ENCODE results near the gene NAIF1. TPM values are rescaled to one million over a fixed set of nuclear protein-coding genes. Genes with fewer than 3 reads are reported as not detected.
"Not testable (repeated sequence)": the region's sequence is repeated elsewhere in the genome, so short reads cannot be mapped to it uniquely, and the experiment has no call there.

Gene NAIF1
- total RNA-seq, 1 experiment from 2014 or later: 12.4 TPM

DNA sequence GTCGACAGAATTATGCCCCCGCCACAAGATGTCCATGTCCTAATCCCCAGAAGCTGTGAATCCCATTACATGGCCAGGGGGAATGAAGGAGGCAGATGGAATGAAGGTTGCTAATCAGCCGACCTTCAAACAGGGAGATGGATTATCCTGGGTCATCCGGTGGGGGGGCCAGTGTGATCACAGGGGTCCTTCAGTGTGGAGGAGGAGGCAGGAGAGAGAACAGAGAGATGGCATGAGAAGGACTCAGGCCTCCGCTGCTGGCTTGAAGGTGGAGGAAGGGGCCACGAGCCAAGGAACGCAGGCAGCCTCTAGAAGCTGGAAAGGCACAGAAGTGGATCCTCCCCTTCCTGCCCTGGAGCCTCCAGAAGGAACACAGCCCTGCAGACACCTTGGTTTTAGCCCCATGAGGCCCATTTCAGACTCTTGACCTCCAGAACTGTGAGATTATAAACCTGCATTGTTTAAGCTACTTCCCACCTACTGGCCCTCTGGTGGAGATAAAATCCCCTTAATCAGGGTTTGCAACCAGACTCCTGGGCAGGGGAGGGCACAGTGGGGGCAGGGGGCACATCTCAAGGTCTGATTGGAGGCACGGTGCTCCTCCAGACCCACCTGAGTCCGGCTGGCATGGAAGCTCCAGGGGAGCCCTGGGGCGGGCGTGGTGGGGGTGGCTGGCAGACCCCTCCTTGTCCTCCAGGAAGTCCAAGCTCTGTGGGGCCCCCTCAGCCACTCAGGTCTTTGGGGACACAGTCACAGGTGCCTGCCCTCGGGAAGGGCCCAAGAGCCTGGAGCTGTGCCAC is 46.6 kb upstream of the NAIF1 start:
- H3K9me3 Mint-ChIP-seq: peaks cover 3% of the 10 kb centered on the region; the same call in 1 of the 2 replicates
- ChIA-PET POLR2A (interaction anchor here (0.6 to 0.7 kb wide), 2 partner anchors 23 to 209 kb away, joined by 3 read pairs; no protein-coding TSS in a partner anchor), CTCF (interaction anchor here (1.0 to 4.3 kb wide), 2 partner anchors 11 to 13 kb away, joined by 3 to 32 read pairs; no protein-coding TSS in a partner anchor)
- 0 out of 2 replicates have a peak overlapping the region, but pooled peaks have one; percentile 15 for H3K27ac Mint-ChIP-seq
- H3K4me3 Mint-ChIP-seq: no peak overlapping the region
- TF ChIP-seq SMAD4 (CRISPR knock-in tag; IDR thresholded peaks at IDR 0.05) (no peak), ATF1 (CRISPR knock-in tag; IDR thresholded peaks at IDR 0.05) (no peak)
- TF ChIP-seq, protein P1, sequence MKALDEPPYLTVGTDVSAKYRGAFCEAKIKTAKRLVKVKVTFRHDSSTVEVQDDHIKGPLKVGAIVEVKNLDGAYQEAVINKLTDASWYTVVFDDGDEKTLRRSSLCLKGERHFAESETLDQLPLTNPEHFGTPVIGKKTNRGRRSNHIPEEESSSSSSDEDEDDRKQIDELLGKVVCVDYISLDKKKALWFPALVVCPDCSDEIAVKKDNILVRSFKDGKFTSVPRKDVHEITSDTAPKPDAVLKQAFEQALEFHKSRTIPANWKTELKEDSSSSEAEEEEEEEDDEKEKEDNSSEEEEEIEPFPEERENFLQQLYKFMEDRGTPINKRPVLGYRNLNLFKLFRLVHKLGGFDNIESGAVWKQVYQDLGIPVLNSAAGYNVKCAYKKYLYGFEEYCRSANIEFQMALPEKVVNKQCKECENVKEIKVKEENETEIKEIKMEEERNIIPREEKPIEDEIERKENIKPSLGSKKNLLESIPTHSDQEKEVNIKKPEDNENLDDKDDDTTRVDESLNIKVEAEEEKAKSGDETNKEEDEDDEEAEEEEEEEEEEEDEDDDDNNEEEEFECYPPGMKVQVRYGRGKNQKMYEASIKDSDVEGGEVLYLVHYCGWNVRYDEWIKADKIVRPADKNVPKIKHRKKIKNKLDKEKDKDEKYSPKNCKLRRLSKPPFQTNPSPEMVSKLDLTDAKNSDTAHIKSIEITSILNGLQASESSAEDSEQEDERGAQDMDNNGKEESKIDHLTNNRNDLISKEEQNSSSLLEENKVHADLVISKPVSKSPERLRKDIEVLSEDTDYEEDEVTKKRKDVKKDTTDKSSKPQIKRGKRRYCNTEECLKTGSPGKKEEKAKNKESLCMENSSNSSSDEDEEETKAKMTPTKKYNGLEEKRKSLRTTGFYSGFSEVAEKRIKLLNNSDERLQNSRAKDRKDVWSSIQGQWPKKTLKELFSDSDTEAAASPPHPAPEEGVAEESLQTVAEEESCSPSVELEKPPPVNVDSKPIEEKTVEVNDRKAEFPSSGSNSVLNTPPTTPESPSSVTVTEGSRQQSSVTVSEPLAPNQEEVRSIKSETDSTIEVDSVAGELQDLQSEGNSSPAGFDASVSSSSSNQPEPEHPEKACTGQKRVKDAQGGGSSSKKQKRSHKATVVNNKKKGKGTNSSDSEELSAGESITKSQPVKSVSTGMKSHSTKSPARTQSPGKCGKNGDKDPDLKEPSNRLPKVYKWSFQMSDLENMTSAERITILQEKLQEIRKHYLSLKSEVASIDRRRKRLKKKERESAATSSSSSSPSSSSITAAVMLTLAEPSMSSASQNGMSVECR (CRISPR knock-in tag; IDR thresholded peaks at IDR 0.05; ENCODE audit: borderline replicate concordance): no peak
- DNase-seq (ENCODE audit: low spot score): no peak
- H3K36me3 Mint-ChIP-seq: peaks cover 11% of the 10 kb centered on the region
- ATAC-seq: no peak
- H3K4me1 Mint-ChIP-seq: peaks cover 17% of the 10 kb centered on the region
- no peaks in the 10 kb centered on the region for H3K27me3 Mint-ChIP-seq (ENCODE audit: low read depth)

DNA sequence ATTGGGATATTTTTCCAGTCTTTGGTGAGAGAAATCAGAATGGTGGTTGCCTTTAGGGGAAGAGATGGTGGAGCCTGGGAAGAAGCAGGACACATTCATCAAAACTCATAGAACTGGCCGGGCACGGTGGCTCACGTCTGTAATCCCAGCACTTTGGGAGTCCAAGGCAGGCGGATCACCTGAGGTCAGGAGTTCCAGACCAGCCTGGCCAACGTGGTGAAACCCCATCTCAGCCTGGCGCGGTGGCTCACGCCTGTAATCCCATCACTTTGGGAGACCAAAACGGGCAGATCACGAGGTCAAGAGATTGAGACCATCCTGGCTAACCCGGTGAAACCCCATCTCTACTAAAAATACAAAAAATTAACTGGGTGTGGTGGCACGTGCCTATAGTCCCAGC is 44.6 kb upstream of the NAIF1 start:
- H3K27ac Mint-ChIP-seq; ATAC-seq; H3K4me1 Mint-ChIP-seq; H3K27me3 Mint-ChIP-seq (ENCODE audit: low read depth); H3K9me3 Mint-ChIP-seq; POLR2A ChIA-PET; DNase-seq (ENCODE audit: low spot score); H3K4me3 Mint-ChIP-seq; CTCF ChIA-PET: not testable (repeated sequence)
- peaks cover 20% of the 10 kb centered on the region for H3K36me3 Mint-ChIP-seq

DNA sequence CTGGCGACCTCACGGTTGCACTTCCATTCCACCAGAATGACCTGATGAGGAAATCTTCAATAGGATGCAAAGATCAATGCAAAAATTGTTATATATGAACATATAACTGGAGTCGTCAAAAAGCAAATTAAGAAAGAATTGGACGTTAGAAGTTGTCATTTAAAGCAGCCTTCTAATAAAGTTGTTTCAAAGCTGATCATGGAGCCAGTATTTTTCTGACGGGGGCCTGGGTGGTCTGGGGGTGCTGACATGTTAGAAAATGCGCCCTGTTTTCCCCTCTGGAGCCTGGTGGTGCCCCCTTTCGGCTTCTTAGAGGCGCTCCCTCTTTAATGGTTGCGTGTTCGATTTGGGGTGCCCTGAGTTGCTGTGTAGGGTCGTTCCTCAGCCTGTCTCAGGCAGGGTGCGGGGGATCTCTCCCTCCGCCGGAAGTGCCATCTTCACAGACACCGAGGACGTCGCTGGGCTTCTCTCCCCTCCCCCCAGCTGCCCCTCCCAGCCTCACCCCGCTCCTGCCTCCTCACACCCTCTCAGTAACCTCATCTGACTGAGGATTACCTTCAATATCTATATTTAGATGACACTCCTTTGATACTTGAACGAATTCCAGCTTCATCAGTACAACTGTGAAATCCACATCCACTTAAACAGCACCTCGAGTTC is 42.1 kb upstream of the NAIF1 start:
- ATAC-seq (no peak; the same call in 1 of the 2 replicates), DNase-seq (ENCODE audit: low spot score) (no peak)
- H3K36me3 Mint-ChIP-seq: peaks cover 31% of the 10 kb centered on the region
- peaks cover 3% of the 10 kb centered on the region; the same call in 1 of the 2 replicates for H3K9me3 Mint-ChIP-seq
- ChIA-PET CTCF (interaction anchor here (1.3 to 5.8 kb wide), 2 partner anchors 9 to 16 kb away, joined by 3 to 57 read pairs; no protein-coding TSS in a partner anchor), POLR2A (interaction anchor here (0.7 to 1.1 kb wide), 2 partner anchors 11 to 186 kb away, joined by 3 read pairs; no protein-coding TSS in a partner anchor)
- H3K4me1 Mint-ChIP-seq: peaks cover 8% of the 10 kb centered on the region
- H3K4me3 Mint-ChIP-seq: no peak overlapping the region
- H3K27me3 Mint-ChIP-seq (ENCODE audit: low read depth): no peaks in the 10 kb centered on the region
- peak overlapping the region; percentile 55 for H3K27ac Mint-ChIP-seq
- no peak for TF ChIP-seq ATF1 (CRISPR knock-in tag; IDR thresholded peaks at IDR 0.05)
- no peak for TF ChIP-seq MXD4 (CRISPR knock-in tag; IDR thresholded peaks at IDR 0.05; ENCODE audit: borderline replicate concordance)
- TF ChIP-seq, protein P2, sequence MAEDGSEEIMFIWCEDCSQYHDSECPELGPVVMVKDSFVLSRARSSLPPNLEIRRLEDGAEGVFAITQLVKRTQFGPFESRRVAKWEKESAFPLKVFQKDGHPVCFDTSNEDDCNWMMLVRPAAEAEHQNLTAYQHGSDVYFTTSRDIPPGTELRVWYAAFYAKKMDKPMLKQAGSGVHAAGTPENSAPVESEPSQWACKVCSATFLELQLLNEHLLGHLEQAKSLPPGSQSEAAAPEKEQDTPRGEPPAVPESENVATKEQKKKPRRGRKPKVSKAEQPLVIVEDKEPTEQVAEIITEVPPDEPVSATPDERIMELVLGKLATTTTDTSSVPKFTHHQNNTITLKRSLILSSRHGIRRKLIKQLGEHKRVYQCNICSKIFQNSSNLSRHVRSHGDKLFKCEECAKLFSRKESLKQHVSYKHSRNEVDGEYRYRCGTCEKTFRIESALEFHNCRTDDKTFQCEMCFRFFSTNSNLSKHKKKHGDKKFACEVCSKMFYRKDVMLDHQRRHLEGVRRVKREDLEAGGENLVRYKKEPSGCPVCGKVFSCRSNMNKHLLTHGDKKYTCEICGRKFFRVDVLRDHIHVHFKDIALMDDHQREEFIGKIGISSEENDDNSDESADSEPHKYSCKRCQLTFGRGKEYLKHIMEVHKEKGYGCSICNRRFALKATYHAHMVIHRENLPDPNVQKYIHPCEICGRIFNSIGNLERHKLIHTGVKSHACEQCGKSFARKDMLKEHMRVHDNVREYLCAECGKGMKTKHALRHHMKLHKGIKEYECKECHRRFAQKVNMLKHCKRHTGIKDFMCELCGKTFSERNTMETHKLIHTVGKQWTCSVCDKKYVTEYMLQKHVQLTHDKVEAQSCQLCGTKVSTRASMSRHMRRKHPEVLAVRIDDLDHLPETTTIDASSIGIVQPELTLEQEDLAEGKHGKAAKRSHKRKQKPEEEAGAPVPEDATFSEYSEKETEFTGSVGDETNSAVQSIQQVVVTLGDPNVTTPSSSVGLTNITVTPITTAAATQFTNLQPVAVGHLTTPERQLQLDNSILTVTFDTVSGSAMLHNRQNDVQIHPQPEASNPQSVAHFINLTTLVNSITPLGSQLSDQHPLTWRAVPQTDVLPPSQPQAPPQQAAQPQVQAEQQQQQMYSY (CRISPR knock-in tag; IDR thresholded peaks at IDR 0.05): no peak
- TF ChIP-seq, protein P3, sequence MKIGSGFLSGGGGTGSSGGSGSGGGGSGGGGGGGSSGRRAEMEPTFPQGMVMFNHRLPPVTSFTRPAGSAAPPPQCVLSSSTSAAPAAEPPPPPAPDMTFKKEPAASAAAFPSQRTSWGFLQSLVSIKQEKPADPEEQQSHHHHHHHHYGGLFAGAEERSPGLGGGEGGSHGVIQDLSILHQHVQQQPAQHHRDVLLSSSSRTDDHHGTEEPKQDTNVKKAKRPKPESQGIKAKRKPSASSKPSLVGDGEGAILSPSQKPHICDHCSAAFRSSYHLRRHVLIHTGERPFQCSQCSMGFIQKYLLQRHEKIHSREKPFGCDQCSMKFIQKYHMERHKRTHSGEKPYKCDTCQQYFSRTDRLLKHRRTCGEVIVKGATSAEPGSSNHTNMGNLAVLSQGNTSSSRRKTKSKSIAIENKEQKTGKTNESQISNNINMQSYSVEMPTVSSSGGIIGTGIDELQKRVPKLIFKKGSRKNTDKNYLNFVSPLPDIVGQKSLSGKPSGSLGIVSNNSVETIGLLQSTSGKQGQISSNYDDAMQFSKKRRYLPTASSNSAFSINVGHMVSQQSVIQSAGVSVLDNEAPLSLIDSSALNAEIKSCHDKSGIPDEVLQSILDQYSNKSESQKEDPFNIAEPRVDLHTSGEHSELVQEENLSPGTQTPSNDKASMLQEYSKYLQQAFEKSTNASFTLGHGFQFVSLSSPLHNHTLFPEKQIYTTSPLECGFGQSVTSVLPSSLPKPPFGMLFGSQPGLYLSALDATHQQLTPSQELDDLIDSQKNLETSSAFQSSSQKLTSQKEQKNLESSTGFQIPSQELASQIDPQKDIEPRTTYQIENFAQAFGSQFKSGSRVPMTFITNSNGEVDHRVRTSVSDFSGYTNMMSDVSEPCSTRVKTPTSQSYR (CRISPR knock-in tag; IDR thresholded peaks at IDR 0.05): no peak
- TF ChIP-seq TCF7 (CRISPR knock-in tag; IDR thresholded peaks at IDR 0.05; ENCODE audit: low read depth): no peak
- no peak for TF ChIP-seq ZNF317 (CRISPR knock-in tag; IDR thresholded peaks at IDR 0.05; ENCODE audit: borderline replicate concordance, low read depth)
- TF ChIP-seq TEAD4 (CRISPR knock-in tag; IDR thresholded peaks at IDR 0.05): no peak
- no peak for TF ChIP-seq GTF2I (CRISPR knock-in tag; conservative IDR thresholded peaks at IDR 0.05)
- TF ChIP-seq, protein P4, sequence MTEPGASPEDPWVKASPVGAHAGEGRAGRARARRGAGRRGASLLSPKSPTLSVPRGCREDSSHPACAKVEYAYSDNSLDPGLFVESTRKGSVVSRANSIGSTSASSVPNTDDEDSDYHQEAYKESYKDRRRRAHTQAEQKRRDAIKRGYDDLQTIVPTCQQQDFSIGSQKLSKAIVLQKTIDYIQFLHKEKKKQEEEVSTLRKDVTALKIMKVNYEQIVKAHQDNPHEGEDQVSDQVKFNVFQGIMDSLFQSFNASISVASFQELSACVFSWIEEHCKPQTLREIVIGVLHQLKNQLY (CRISPR knock-in tag; IDR thresholded peaks at IDR 0.05): no peak
- TF ChIP-seq ZNF416 (CRISPR knock-in tag; IDR thresholded peaks at IDR 0.05): no peak
- no peak for TF ChIP-seq ZNF232 (CRISPR knock-in tag; IDR thresholded peaks at IDR 0.05)
- TF ChIP-seq ELF4 (CRISPR knock-in tag; IDR thresholded peaks at IDR 0.05; ENCODE audit: low read depth): no peak
- TF ChIP-seq RELA (CRISPR knock-in tag; IDR thresholded peaks at IDR 0.05; ENCODE audit: borderline replicate concordance): no peak
- TF ChIP-seq, protein P5, sequence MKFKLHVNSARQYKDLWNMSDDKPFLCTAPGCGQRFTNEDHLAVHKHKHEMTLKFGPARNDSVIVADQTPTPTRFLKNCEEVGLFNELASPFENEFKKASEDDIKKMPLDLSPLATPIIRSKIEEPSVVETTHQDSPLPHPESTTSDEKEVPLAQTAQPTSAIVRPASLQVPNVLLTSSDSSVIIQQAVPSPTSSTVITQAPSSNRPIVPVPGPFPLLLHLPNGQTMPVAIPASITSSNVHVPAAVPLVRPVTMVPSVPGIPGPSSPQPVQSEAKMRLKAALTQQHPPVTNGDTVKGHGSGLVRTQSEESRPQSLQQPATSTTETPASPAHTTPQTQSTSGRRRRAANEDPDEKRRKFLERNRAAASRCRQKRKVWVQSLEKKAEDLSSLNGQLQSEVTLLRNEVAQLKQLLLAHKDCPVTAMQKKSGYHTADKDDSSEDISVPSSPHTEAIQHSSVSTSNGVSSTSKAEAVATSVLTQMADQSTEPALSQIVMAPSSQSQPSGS (CRISPR knock-in tag; IDR thresholded peaks at IDR 0.05; ENCODE audit: borderline replicate concordance, low read depth): no peak
